NAMALWA (cell line): Measurements from ENCODE around the gene NAA20.

Experiments used
- DNase-seq: peaks from one replicate; pipeline ENCODE4 v3.0.0-alpha.2; 2015; ENCODE audit warnings: low spot score

The NAA20 gene

GRCh38 chr20:20076297-20077065 is 59.3 kb downstream of the NAA20 start:
- no peak for DNase-seq

- no peak for DNase-seq
These were observed 60.9 kb downstream of the NAA20 start for GRCh38 chr20:20078041-20078440.

- no peak for DNase-seq
These were observed 62.1 kb downstream of the NAA20 start for GRCh38 chr20:20079102-20079784.
